Stomach (tissue), 19 donors: ENCODE results near the gene SFXN1. TPM values are rescaled to one million over a fixed set of nuclear protein-coding genes. Genes with fewer than 3 reads are reported as not detected.

Experiments used
- DNase-seq, 2 donors: peaks; one replicate each; pipeline versions ENCODE4 v3.0.0 to v3.0.0-alpha.2; 2013 to 2019
- H3K27ac ChIP-seq, 5 donors: fragments of 200-600 bp in 4 of 5; sonication (generic) in 4 of 5; one replicate each; pipeline ENCODE4 v1.5.1; 2013 to 2019; ENCODE audit warnings: mild to moderate bottlenecking in 1 of 5, moderate library complexity in 1 of 5
- H3K27me3 ChIP-seq, 3 donors: fragments of 200-600 bp; sonication (generic); one replicate each; pipeline ENCODE4 v1.5.1; 2017 to 2019; ENCODE audit warnings: mixed run types in 1 of 3
- H3K36me3 ChIP-seq, 4 donors: fragments of 200-600 bp; sonication (generic); 1 replicate in 3 of 4; 2 replicates in 1 of 4; pipeline ENCODE4 v1.5.1; 2016 to 2019
- H3K4me1 ChIP-seq, 4 donors: fragments of 200-600 bp; sonication (generic); one replicate each; pipeline ENCODE4 v1.5.1; 2016 to 2019
- H3K4me3 ChIP-seq, 4 donors: fragments of 200-600 bp; sonication (generic) in 3 of 4; one replicate each; pipeline ENCODE4 v1.5.1; 2016 to 2019; ENCODE audit warnings: mild to moderate bottlenecking in 1 of 4
- H3K9me3 ChIP-seq, 4 donors: fragments of 200-600 bp; sonication (generic); one replicate each; pipeline ENCODE4 v1.5.1; 2016 to 2019
- EP300 ChIP-seq: sonication (generic); formaldehyde crosslinking; IDR thresholded peaks from one replicate; pipeline ENCODE4 v1.6.1; 2017; ENCODE audit warnings: antibody characterized with exemption
- POLR2A ChIP-seq, 4 donors: fragments of 450-650 bp; IDR thresholded peaks; one replicate each; pipeline ENCODE4 v1.6.1; 2016; ENCODE audit warnings: antibody characterized with exemption in 4 of 4, control low read depth in 2 of 4, mild to moderate bottlenecking in 1 of 4, moderate library complexity in 1 of 4
- POLR2AphosphoS5 ChIP-seq, 3 donors: sonication (generic); formaldehyde crosslinking; IDR thresholded peaks; one replicate each; pipeline ENCODE4 v1.6.1; 2016; ENCODE audit warnings: antibody characterized with exemption in 3 of 3
- WGBS, 5 donors: extraction: QIAGEN DNeasy Blood & Tissue Kit in 3 of 5; methylation state at CpG; one replicate each; pipeline versions ENCODE4 v1.1.5 to v1.1.7; 2013 to 2018; 5-methylcytosine and 5-hydroxymethylcytosine counted together
- intact Hi-C: fragments of 100-400 bp; cut with DNase I; formaldehyde crosslinking; loops from one replicate; pipeline ENCODE4 v1.15.1; 2023; ENCODE audit warnings: low total_unique reads
- long read RNA-seq, 10 donors: transcript quantifications; one replicate each; lab custom pipeline, GENCODE V29; 2026
- polyA plus RNA-seq, 3 donors: library from polyadenylated mRNA; stranded (reverse); fragments of 200-250 nt; gene quantifications; one replicate each; pipeline ENCODE4 v1.2.3, GENCODE V29; 2013
- total RNA-seq, 5 donors: library from RNA; depleted of rRNA; stranded (reverse); fragments of >200 nt; gene quantifications; one replicate each; pipeline versions ENCODE4 v1.1.0 to v1.2.3, GENCODE V29; 2014 to 2016
- TF ChIP-seq, protein P1 (sequence below), 7 experiments: fragments of 450-650 bp in 4 of 7; fragments of 200-600 bp in 3 of 7; sonication (generic) in 3 of 7; IDR thresholded peaks; one replicate each; pipeline ENCODE4 v1.5.1; 2016 to 2019; ENCODE audit warnings: antibody characterized with exemption in 7 of 7, control low read depth in 2 of 7, mild to moderate bottlenecking in 1 of 7
- donor health status: healthy with polysubstance abuse.
- donor health status: Bipolar disorder and iron deficiency.
- donor health status: healthy.

The SFXN1 gene
- total RNA-seq (10 to 100 TPM; 14.0 to 33.6 (median 20.3) TPM), polyA plus RNA-seq (1 to 10 TPM; 8.3 to 9.3 (median 9.2) TPM)
- long read RNA-seq, donor 1, full-length matches to known transcripts = 2 of 2 reads
- long read RNA-seq, donor 1, partial matches to known transcripts = 0 of 2 reads
- long read RNA-seq, donor 1, other reads (novel, unspliced or antisense) = 0 of 2 reads
- long read RNA-seq, donor 2, full-length matches to known transcripts = 9 of 9 reads
- long read RNA-seq, donor 2, partial matches to known transcripts = 0 of 9 reads
- long read RNA-seq, donor 2, other reads (novel, unspliced or antisense) = 0 of 9 reads
- long read RNA-seq, donor 3, full-length matches to known transcripts = 4 of 4 reads
- long read RNA-seq, donor 3, partial matches to known transcripts = 0 of 4 reads
- long read RNA-seq, donor 3, other reads (novel, unspliced or antisense) = 0 of 4 reads
- long read RNA-seq, donor 4 = 0 reads
- long read RNA-seq, donor 5, full-length matches to known transcripts = 6 of 6 reads
- long read RNA-seq, donor 5, partial matches to known transcripts = 0 of 6 reads
- long read RNA-seq, donor 5, other reads (novel, unspliced or antisense) = 0 of 6 reads
- long read RNA-seq, donor 6, full-length matches to known transcripts = 12 of 12 reads
- long read RNA-seq, donor 6, partial matches to known transcripts = 0 of 12 reads
- long read RNA-seq, donor 6, other reads (novel, unspliced or antisense) = 0 of 12 reads
- long read RNA-seq, donor 7, full-length matches to known transcripts = 11 of 11 reads
- long read RNA-seq, donor 7, partial matches to known transcripts = 0 of 11 reads
- long read RNA-seq, donor 7, other reads (novel, unspliced or antisense) = 0 of 11 reads
- long read RNA-seq, donor 8, full-length matches to known transcripts = 6 of 6 reads
- long read RNA-seq, donor 8, partial matches to known transcripts = 0 of 6 reads
- long read RNA-seq, donor 8, other reads (novel, unspliced or antisense) = 0 of 6 reads
- long read RNA-seq, donor 9, full-length matches to known transcripts = 3 of 3 reads
- long read RNA-seq, donor 9, partial matches to known transcripts = 0 of 3 reads
- long read RNA-seq, donor 9, other reads (novel, unspliced or antisense) = 0 of 3 reads
- long read RNA-seq, donor 10, full-length matches to known transcripts = 3 of 3 reads
- long read RNA-seq, donor 10, partial matches to known transcripts = 0 of 3 reads
- long read RNA-seq, donor 10, other reads (novel, unspliced or antisense) = 0 of 3 reads

GRCh38 chr5:175478384-175479124, at the start of gene SFXN1:
SFXN1 (plus strand) TSS chr5:175478560; CDS start chr5:175492104, 13,544 bp downstream.
- intact Hi-C loops = no loop called here
- Histone ChIP-seq H3K4me3 (peak within 1 kb of the TSS; percentile 93 to 99 (median 96)), H3K9me3 (no peaks in the 10 kb centered on the region), H3K27ac (peak within 1 kb of the TSS; percentile 74 to 85 (median 79)), H3K36me3 (peaks cover 3 to 7% (median 4%) of the 10 kb centered on the region in 4 donors), H3K27me3 (no peaks in the 10 kb centered on the region), H3K4me1 (peaks cover 7 to 43% (median 32%) of the 10 kb centered on the region in 4 donors)
- DNase-seq = peak; percentile 82 to 93
- TF ChIP-seq EP300 (no peak), POLR2AphosphoS5 (IDR thresholded peaks at IDR 0.05) (peak; percentile 23 to 78 (median 71))
- WGBS, 5 donors = 0 to 2% (median 1%) methylated on average over 9 to 94 of the region's 94 CpGs

DNA sequence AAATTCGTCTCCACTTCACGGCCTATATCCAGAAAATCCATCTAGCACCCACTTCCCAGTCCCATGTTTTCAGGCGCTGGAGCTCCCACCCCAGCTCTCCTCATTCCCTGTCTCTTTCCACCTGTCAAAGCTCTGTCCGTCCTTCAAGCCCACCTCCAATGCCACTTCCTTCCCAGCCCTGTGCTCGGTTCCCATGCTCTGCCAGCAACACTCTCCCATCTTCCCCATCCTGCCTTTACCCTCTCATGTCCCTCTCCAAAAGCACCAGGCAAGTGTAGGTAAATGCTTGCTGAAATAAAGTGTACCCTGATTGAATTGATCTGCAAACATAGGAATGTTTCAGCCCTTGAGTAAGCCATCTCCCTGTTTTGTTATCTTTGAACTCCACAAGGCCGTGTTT, 43.6 kb upstream of the SFXN1 start:
- no peak overlapping the region for H3K27ac ChIP-seq
- no peak for DNase-seq
- peaks cover 0 to 3% (median 0%) of the 10 kb centered on the region in 3 donors for H3K27me3 ChIP-seq
- no peaks in the 10 kb centered on the region for H3K36me3 ChIP-seq
- no peaks in the 10 kb centered on the region for H3K9me3 ChIP-seq
- no peaks in the 10 kb centered on the region for H3K4me1 ChIP-seq
- 66 to 75% (median 72%) methylated on average over 6 of the region's 6 CpGs for WGBS, 5 donors
- no peak overlapping the region for H3K4me3 ChIP-seq
- TF ChIP-seq, protein P1, sequence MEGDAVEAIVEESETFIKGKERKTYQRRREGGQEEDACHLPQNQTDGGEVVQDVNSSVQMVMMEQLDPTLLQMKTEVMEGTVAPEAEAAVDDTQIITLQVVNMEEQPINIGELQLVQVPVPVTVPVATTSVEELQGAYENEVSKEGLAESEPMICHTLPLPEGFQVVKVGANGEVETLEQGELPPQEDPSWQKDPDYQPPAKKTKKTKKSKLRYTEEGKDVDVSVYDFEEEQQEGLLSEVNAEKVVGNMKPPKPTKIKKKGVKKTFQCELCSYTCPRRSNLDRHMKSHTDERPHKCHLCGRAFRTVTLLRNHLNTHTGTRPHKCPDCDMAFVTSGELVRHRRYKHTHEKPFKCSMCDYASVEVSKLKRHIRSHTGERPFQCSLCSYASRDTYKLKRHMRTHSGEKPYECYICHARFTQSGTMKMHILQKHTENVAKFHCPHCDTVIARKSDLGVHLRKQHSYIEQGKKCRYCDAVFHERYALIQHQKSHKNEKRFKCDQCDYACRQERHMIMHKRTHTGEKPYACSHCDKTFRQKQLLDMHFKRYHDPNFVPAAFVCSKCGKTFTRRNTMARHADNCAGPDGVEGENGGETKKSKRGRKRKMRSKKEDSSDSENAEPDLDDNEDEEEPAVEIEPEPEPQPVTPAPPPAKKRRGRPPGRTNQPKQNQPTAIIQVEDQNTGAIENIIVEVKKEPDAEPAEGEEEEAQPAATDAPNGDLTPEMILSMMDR (IDR thresholded peaks at IDR 0.05) = no peak
- TF ChIP-seq POLR2A (IDR thresholded peaks at IDR 0.05) (no peak), EP300 (no peak), POLR2AphosphoS5 (IDR thresholded peaks at IDR 0.05) (no peak)
- intact Hi-C loops = no loop called here

DNA sequence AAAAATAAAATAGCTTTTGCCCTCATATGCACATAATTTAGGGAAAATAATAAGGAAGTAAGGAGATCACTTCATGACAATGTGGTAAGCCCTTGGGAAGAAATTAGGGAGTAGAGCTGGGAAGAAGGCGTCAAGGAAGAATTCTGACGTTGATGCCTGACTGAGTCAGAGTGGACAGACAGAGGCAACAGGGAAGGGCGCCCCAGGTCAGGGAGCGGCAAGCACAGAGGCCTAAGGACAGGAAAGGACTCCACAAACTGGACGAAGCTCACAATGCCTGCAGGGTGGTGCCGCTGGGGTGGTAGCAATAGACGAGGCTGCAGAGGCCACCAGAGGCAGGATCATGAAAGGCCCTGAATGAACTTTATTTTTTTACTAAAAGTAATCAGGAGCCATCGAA, 42.0 kb upstream of the SFXN1 start:
- TF ChIP-seq EP300 (no peak), POLR2A (IDR thresholded peaks at IDR 0.05) (no peak), POLR2AphosphoS5 (IDR thresholded peaks at IDR 0.05) (no peak)
- TF ChIP-seq, protein P1 (IDR thresholded peaks at IDR 0.05) = no peak
- intact Hi-C loops = no loop called here

DNA sequence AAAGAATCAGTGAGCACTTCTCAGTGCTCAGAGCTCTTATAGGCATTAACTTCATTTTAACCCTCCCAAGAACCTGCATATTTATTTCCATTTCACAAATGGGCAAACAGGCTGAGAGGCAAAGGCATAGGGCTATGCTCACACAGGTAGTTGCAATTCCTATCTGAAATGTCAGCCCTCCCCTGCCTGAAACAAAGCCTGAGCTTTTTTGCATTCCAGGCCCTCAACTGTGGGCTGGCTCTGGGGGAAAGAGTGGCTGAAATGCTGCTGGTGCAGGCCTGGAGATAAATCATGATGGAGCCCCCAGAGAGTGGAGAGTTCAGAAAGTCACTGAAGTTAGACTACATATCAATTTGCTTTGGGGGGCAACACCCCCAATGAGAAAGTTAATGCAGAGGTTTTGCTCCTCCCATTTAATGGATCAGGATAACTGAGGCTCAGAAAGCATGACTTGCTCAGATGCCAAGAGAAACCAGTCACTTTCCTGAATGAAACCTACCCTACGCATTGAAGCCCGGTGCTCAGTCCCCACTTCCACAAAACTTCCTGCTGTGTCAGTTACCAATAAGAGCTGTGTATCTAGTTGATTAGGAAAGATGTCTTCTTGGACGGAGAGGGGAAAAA, 40.0 kb upstream of the SFXN1 start:
- intact Hi-C loops = no loop called here
- no peak for DNase-seq
- TF ChIP-seq, protein P1 (IDR thresholded peaks at IDR 0.05) = no peak
- TF ChIP-seq EP300 (no peak), POLR2A (IDR thresholded peaks at IDR 0.05) (no peak), POLR2AphosphoS5 (IDR thresholded peaks at IDR 0.05) (no peak)
- H3K27me3 ChIP-seq = peaks cover 0 to 28% (median 9%) of the 10 kb centered on the region in 3 donors
- H3K9me3 ChIP-seq = no peaks in the 10 kb centered on the region
- H3K36me3 ChIP-seq = no peaks in the 10 kb centered on the region
- H3K4me1 ChIP-seq = peaks cover 0 to 1% (median under 1%) of the 10 kb centered on the region in 4 donors
- no peak overlapping the region for H3K27ac ChIP-seq
- H3K4me3 ChIP-seq = no peak overlapping the region
- 80 to 86% (median 84%) methylated on average over 3 of the region's 3 CpGs for WGBS, 5 donors

More for the DNA sequence above, 42.0 kb upstream of the SFXN1 start:
- Histone ChIP-seq H3K27me3 (peaks cover 0 to 8% (median 4%) of the 10 kb centered on the region in 3 donors), H3K4me3 (no peak overlapping the region), H3K4me1 (no peaks in the 10 kb centered on the region), H3K9me3 (no peaks in the 10 kb centered on the region), H3K27ac (no peak overlapping the region), H3K36me3 (no peaks in the 10 kb centered on the region)
- 67 to 75% (median 71%) methylated on average over 8 of the region's 8 CpGs for WGBS, 5 donors
- no peak for DNase-seq
